ENCODE data around the gene CACHD1. TPM values are rescaled to one million over a fixed set of nuclear protein-coding genes. Genes with fewer than 3 reads are reported as not detected.

The CACHD1 gene
- polyA plus RNA-seq, 1 donor from 2014 or later = 12.7 TPM

- H3F3A ChIP-seq (ENCODE audit: insufficient read depth, low read length, poor library complexity, severe bottlenecking) = no peaks in the 10 kb centered on the region
- no peak overlapping the region for H3K9ac ChIP-seq (ENCODE audit: low read length)
- no peaks in the 10 kb centered on the region for H3K79me2 ChIP-seq (replicated peaks; ENCODE audit: insufficient read depth, low read length)
- no peaks in the 10 kb centered on the region for H3K9me2 ChIP-seq (ENCODE audit: insufficient read depth, low read length)
- no peaks in the 10 kb centered on the region for H4K20me1 ChIP-seq (ENCODE audit: insufficient read depth)
- H3K36me3 ChIP-seq (ENCODE audit: insufficient read depth, low read length) = no peaks in the 10 kb centered on the region
- no peaks in the 10 kb centered on the region for H3K9me3 ChIP-seq (ENCODE audit: low read length)
- H2AFZ ChIP-seq (ENCODE audit: low read depth, low read length) = no peak overlapping the region
- H3K4me3 ChIP-seq (ENCODE audit: low read length) = no peak overlapping the region
- H3K27ac ChIP-seq (ENCODE audit: low read length) = no peak overlapping the region
- H3K4me2 ChIP-seq (ENCODE audit: low read length) = no peak overlapping the region
- no peak for TF ChIP-seq MXI1 (conservative IDR thresholded peaks at IDR 0.05; ENCODE audit: poor library complexity, severe bottlenecking)
- no peak for TF ChIP-seq RAD21 (conservative IDR thresholded peaks at IDR 0.05)
- no peak for TF ChIP-seq EP300 (conservative IDR thresholded peaks at IDR 0.05; ENCODE audit: poor library complexity, severe bottlenecking)
- TF ChIP-seq CTCF (IDR thresholded peaks at IDR 0.05; ENCODE audit: poor library complexity, severe bottlenecking) = no peak
- TF ChIP-seq TAF1 (IDR thresholded peaks at IDR 0.05; ENCODE audit: low read depth) = no peak
- TF ChIP-seq SMC3 (conservative IDR thresholded peaks at IDR 0.05; ENCODE audit: poor library complexity) = no peak
- TF ChIP-seq EZH2 (IDR thresholded peaks at IDR 0.05; ENCODE audit: borderline replicate concordance, insufficient read depth, low read length, poor library complexity, severe bottlenecking) = no peak
- no peak for TF ChIP-seq REST (IDR thresholded peaks at IDR 0.05; ENCODE audit: borderline replicate concordance)
- no peak for TF ChIP-seq POLR2AphosphoS5 (IDR thresholded peaks at IDR 0.05)
- no peaks in the 10 kb centered on the region for H3K27me3 ChIP-seq (ENCODE audit: insufficient read depth, low read depth, low read length)
These were observed 109.8 kb downstream of the CACHD1 start for GRCh38 chr1:64579767-64580166.

- H3K9ac ChIP-seq (ENCODE audit: low read length) = no peak overlapping the region
- no peak overlapping the region for H2AFZ ChIP-seq (ENCODE audit: low read depth, low read length)
- peak overlapping the region; percentile 3 for H3K4me3 ChIP-seq (ENCODE audit: low read length)
- no peaks in the 10 kb centered on the region for H3K9me2 ChIP-seq (ENCODE audit: insufficient read depth, low read length)
- H3K36me3 ChIP-seq (ENCODE audit: insufficient read depth, low read length) = no peaks in the 10 kb centered on the region
- no peaks in the 10 kb centered on the region for H4K20me1 ChIP-seq (ENCODE audit: insufficient read depth)
- no peaks in the 10 kb centered on the region for H3K79me2 ChIP-seq (replicated peaks; ENCODE audit: insufficient read depth, low read length)
- peak overlapping the region; percentile 29 for H3K27ac ChIP-seq (ENCODE audit: low read length)
- no peaks in the 10 kb centered on the region for H3K27me3 ChIP-seq (ENCODE audit: insufficient read depth, low read depth, low read length)
- no peaks in the 10 kb centered on the region for H3F3A ChIP-seq (ENCODE audit: insufficient read depth, low read length, poor library complexity, severe bottlenecking)
- TF ChIP-seq POLR2AphosphoS5 (IDR thresholded peaks at IDR 0.05) (peak; percentile 13), REST (IDR thresholded peaks at IDR 0.05; ENCODE audit: borderline replicate concordance) (peak; percentile 34), EP300 (conservative IDR thresholded peaks at IDR 0.05; ENCODE audit: poor library complexity, severe bottlenecking) (peak; percentile 36), RAD21 (conservative IDR thresholded peaks at IDR 0.05) (no peak)
- H3K9me3 ChIP-seq (ENCODE audit: low read length) = no peaks in the 10 kb centered on the region
- H3K4me2 ChIP-seq (ENCODE audit: low read length) = no peak overlapping the region
These were observed 111.4 kb downstream of the CACHD1 start for GRCh38 chr1:64581135-64581842.

All from neural cell (in vitro differentiated cells).